ENCODE measurements around the gene CXCL11.

GRCh38 chr4:76055016-76055415 is 19.1 kb upstream of the CXCL11 start:
- TF ChIP-seq CTCF (IDR thresholded peaks at IDR 0.05) (no peak), EZH2 (IDR thresholded peaks at IDR 0.05; ENCODE audit: borderline replicate concordance, insufficient read depth, low read depth, low read length, poor library complexity, severe bottlenecking) (no peak)

Measured in B cell (primary cell).